PC-9 (cell line): ENCODE data around the gene ATP6V1A. TPM values are rescaled to one million over a fixed set of nuclear protein-coding genes. Genes with fewer than 3 reads are reported as not detected.

Experiments used
- BruUV-seq: library from RNA; stranded (reverse); fragments of 400-500 nt; replicated peaks from 2 replicates; lab custom pipeline; 2021; lab: Mats Ljungman, UMichigan
- CTCF ChIA-PET: fragments of 300-600 bp; sonication (Branson Sonifier 250); formaldehyde crosslinking; loops from one replicate; lab custom pipeline; 2022; ENCODE audit warnings: antibody characterized with exemption; lab: Charles Lee
- POLR2A ChIA-PET: fragments of 300-600 bp; sonication (Branson Sonifier 250); formaldehyde crosslinking; loops from one replicate; lab custom pipeline; 2022; ENCODE audit warnings: antibody characterized with exemption; ENCODE audit not compliant: unreplicated experiment; lab: Charles Lee
- DNase-seq, 2 experiments: peaks; one replicate each; pipeline versions ENCODE4 v3.0.0 to v3.0.0-alpha.2; 2015 to 2022; ENCODE audit warnings: mixed read lengths in 1 of 2
- H2AFZ ChIP-seq: fragments of 200-600 bp; sonication (generic); 2 replicates; pipeline ENCODE4 v1.8.1; 2017; ENCODE audit warnings: antibody characterized with exemption
- H3F3A ChIP-seq: fragments of 200-600 bp; sonication (generic); 2 replicates; pipeline ENCODE4 v1.8.1; 2017; ENCODE audit warnings: antibody characterized with exemption, mild to moderate bottlenecking, low read depth; ENCODE audit not compliant: insufficient read depth
- H3K27ac ChIP-seq: fragments of 200-600 bp; sonication (generic); 2 replicates; pipeline ENCODE4 v1.6.1; 2016; ENCODE audit warnings: mixed run types
- H3K27me3 ChIP-seq: fragments of 200-600 bp; sonication (generic); 2 replicates; pipeline ENCODE4 v1.6.1; 2016; ENCODE audit warnings: low read depth, mixed run types; ENCODE audit not compliant: insufficient read depth
- H3K36me3 ChIP-seq: fragments of 200-600 bp; sonication (generic); 2 replicates; pipeline ENCODE4 v1.6.1; 2016; ENCODE audit warnings: low read depth, mixed run types
- H3K4me1 ChIP-seq: fragments of 200-600 bp; sonication (generic); replicated peaks from 2 replicates; pipeline ENCODE4 v1.6.1; 2016; ENCODE audit warnings: mixed run types; ENCODE audit not compliant: insufficient read depth
- H3K4me2 ChIP-seq: fragments of 200-600 bp; sonication (generic); 2 replicates; pipeline ENCODE4 v1.6.1; 2017; ENCODE audit warnings: mixed run types
- H3K4me3 ChIP-seq: fragments of 200-600 bp; sonication (generic); 2 replicates; pipeline ENCODE4 v1.6.1; 2016; ENCODE audit warnings: mixed run types
- H3K79me2 ChIP-seq: fragments of 200-600 bp; sonication (generic); 2 replicates; pipeline ENCODE4 v1.6.1; 2017; ENCODE audit warnings: low read depth, mixed run types
- H3K9me2 ChIP-seq: fragments of 200-600 bp; sonication (generic); 2 replicates; pipeline ENCODE4 v1.8.1; 2017; ENCODE audit warnings: mild to moderate bottlenecking; ENCODE audit not compliant: insufficient read depth
- H3K9me3 ChIP-seq: fragments of 200-600 bp; sonication (generic); 2 replicates; pipeline ENCODE4 v1.8.1; 2016; ENCODE audit warnings: low read depth; ENCODE audit not compliant: insufficient read depth
- H4K20me1 ChIP-seq: fragments of 200-600 bp; sonication (generic); 2 replicates; pipeline ENCODE4 v1.8.1; 2017; ENCODE audit not compliant: insufficient read depth
- CTCF ChIP-seq: fragments of 200-600 bp; sonication (generic); conservative IDR thresholded peaks from 2 replicates; pipeline ENCODE4 v1.6.1; 2017; ENCODE audit warnings: mixed run types, antibody characterized with exemption, mild to moderate bottlenecking, moderate library complexity
- EZH2 ChIP-seq: fragments of 200-600 bp; sonication (generic); IDR thresholded peaks from 2 replicates; pipeline ENCODE4 v1.8.0; 2017; ENCODE audit warnings: antibody characterized with exemption, low read depth
- intact Hi-C: fragments of 100-400 bp; cut with micrococcal nuclease; formaldehyde crosslinking; loops from one replicate; pipeline ENCODE4 v1.10.0; 2022; ENCODE audit not compliant: unreplicated experiment
- total RNA-seq: library from RNA; stranded (reverse); gene quantifications from 2 replicates; pipeline ENCODE4 v1.2.3, GENCODE V29; 2021

The ATP6V1A gene
- total RNA-seq, 1 experiment from 2014 or later: 75.1 TPM

GRCh38 chr3:113728661-113729060, 18.2 kb upstream of the ATP6V1A start:
- Histone ChIP-seq H3F3A (peaks cover 15% of the 10 kb centered on the region), H4K20me1 (peaks cover 92% of the 10 kb centered on the region), H3K9me3 (no peaks in the 10 kb centered on the region), H2AFZ (no peak overlapping the region), H3K36me3 (peaks cover 13% of the 10 kb centered on the region), H3K4me3 (no peak overlapping the region), H3K79me2 (peaks cover 98% of the 10 kb centered on the region), H3K27me3 (no peaks in the 10 kb centered on the region), H3K9me2 (no peaks in the 10 kb centered on the region), H3K27ac (no peak overlapping the region), H3K4me2 (no peak overlapping the region), H3K4me1 (no peaks in the 10 kb centered on the region)
- BruUV-seq: no TSS peak
- intact Hi-C loops: no loop called here
- no peak for DNase-seq
- ChIA-PET POLR2A (no interaction called here), CTCF (no interaction called here)
- TF ChIP-seq EZH2 (no peak), CTCF (no peak)

GRCh38 chr3:113730550-113730949, 16.3 kb upstream of the ATP6V1A start:
- Histone ChIP-seq H3K27ac (no peak overlapping the region), H2AFZ (no peak overlapping the region), H3K4me2 (no peak overlapping the region), H3K9me3 (no peaks in the 10 kb centered on the region), H3K4me3 (no peak overlapping the region), H3K4me1 (no peaks in the 10 kb centered on the region), H4K20me1 (peaks cover 91% of the 10 kb centered on the region), H3K9me2 (no peaks in the 10 kb centered on the region), H3K79me2 (peaks cover 99% of the 10 kb centered on the region), H3F3A (peaks cover 11% of the 10 kb centered on the region), H3K36me3 (peaks cover 6% of the 10 kb centered on the region; the same call in 1 of the 2 replicates), H3K27me3 (no peaks in the 10 kb centered on the region)
- intact Hi-C loops: no loop called here
- ChIA-PET POLR2A (interaction anchor here (0.6 kb wide), 1 partner anchor 32 kb away, joined by 11 read pairs; no protein-coding TSS in a partner anchor), CTCF (no interaction called here)
- DNase-seq: no peak
- BruUV-seq: no TSS peak
- TF ChIP-seq CTCF (no peak), EZH2 (no peak)

GRCh38 chr3:113731694-113732093, 15.1 kb upstream of the ATP6V1A start:
- POLR2A ChIA-PET: interaction anchor here (0.7 kb wide), 1 partner anchor 21 kb away, joined by 4 read pairs; no protein-coding TSS in a partner anchor
- TF ChIP-seq EZH2 (no peak), CTCF (no peak)
- Histone ChIP-seq H2AFZ (no peak overlapping the region), H3K9me2 (no peaks in the 10 kb centered on the region), H3K79me2 (peaks cover 99% of the 10 kb centered on the region), H3F3A (peaks cover 11% of the 10 kb centered on the region), H3K27ac (no peak overlapping the region), H4K20me1 (peaks cover 95% of the 10 kb centered on the region), H3K4me1 (no peaks in the 10 kb centered on the region), H3K4me2 (no peak overlapping the region), H3K4me3 (no peak overlapping the region), H3K36me3 (peaks cover 6% of the 10 kb centered on the region; the same call in 1 of the 2 replicates), H3K9me3 (no peaks in the 10 kb centered on the region), H3K27me3 (no peaks in the 10 kb centered on the region)
- no peak for DNase-seq
- CTCF ChIA-PET: no interaction called here
- BruUV-seq: no TSS peak
- intact Hi-C loops: no loop called here
